Mucosa of stomach (tissue), 1 donor: Measurements from ENCODE around the gene MDM2.

ENCODE experiments used
- H3K27me3 ChIP-seq: one replicate; pipeline ENCODE4 v1.7.0; 2013; ENCODE audit warnings: mild to moderate bottlenecking, low read length; ENCODE audit not compliant: control insufficient read depth, insufficient read depth
- H3K36me3 ChIP-seq: one replicate; pipeline ENCODE4 v1.7.0; 2013; ENCODE audit warnings: low read length; ENCODE audit not compliant: control insufficient read depth, insufficient read depth
- H3K4me1 ChIP-seq: one replicate; pipeline ENCODE4 v1.7.0; 2013; ENCODE audit warnings: mild to moderate bottlenecking, low read length; ENCODE audit not compliant: control insufficient read depth, insufficient read depth
- H3K4me3 ChIP-seq: one replicate; pipeline ENCODE4 v1.7.0; 2013; ENCODE audit warnings: low read length
- H3K9ac ChIP-seq: one replicate; pipeline ENCODE4 v1.7.0; 2013; ENCODE audit warnings: mild to moderate bottlenecking, low read length, moderate library complexity
- H3K9me3 ChIP-seq: one replicate; pipeline ENCODE4 v1.7.0; 2013; ENCODE audit warnings: mild to moderate bottlenecking, low read length, moderate library complexity; ENCODE audit not compliant: control insufficient read depth
- donor health status: Pancreatic carcinoma.

MDM2 gene

DNA sequence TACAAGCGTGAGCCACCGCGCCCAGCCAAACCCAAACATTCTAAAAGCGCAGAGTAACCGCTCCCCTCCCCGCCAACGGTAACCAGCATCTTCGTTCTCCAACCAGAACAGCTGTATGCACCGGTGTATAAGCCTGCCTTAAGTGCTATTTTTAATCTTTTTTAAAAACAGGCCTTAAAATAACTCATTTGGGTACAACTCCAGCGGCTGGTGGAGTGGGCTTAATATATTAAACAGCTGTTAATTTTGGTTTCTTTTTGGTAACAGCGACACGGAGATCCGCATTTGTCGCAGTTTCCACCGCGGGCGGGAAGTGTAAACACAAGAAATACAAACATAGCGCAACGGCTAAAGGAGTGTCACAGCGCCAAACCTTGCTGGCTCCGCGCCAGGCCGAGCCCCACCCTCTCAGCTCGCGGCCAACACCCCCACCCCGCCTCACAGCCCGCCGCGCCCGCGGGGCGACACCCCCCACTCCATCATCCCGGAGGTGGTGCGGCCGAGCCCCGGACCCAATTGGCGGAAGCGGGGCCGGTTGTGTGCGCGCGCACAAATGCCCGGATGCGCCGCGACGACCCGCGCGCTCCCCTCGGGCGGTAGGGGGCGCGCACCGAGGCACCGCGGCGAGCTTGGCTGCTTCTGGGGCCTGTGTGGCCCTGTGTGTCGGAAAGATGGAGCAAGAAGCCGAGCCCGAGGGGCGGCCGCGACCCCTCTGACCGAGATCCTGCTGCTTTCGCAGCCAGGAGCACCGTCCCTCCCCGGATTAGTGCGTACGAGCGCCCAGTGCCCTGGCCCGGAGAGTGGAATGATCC, at the start of gene MDM2:
Gene MDM2 (plus strand): TSS at position 602 of the 812 bp plus-strand sequence. CDS start 301 bp downstream, outside the sequence.
- H3K9me3 ChIP-seq: no peaks in the 10 kb centered on the region
- H3K9ac ChIP-seq: peak within 1 kb of the TSS; percentile 96
- peaks cover 14% of the 10 kb centered on the region for H3K4me1 ChIP-seq
- H3K4me3 ChIP-seq: peak within 1 kb of the TSS; percentile 83
- H3K36me3 ChIP-seq: no peaks in the 10 kb centered on the region
- no peaks in the 10 kb centered on the region for H3K27me3 ChIP-seq

DNA sequence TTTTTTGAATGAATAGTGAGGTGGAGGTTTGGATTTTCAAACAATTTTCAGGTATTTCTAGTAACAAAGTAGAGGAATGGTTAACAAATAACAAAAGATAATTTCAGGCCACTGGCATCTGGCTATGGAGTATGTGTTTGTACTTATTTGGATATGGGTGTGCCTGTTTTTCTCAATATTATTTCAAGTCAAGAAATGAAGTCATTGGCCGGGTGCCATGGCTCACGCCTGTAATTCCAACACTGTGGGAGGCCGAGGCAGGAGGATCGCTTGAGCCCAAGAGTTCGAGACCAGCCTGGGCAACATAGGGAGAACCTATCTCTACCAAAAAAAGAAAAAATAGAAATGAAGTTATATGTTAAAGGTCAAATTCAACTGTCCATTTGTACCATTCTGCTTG, 48.1 kb upstream of the MDM2 start:
- no peak overlapping the region for H3K9ac ChIP-seq
- H3K4me1 ChIP-seq: no peaks in the 10 kb centered on the region
- no peaks in the 10 kb centered on the region for H3K27me3 ChIP-seq
- no peak overlapping the region for H3K4me3 ChIP-seq
- H3K36me3 ChIP-seq: no peaks in the 10 kb centered on the region
- no peaks in the 10 kb centered on the region for H3K9me3 ChIP-seq

DNA sequence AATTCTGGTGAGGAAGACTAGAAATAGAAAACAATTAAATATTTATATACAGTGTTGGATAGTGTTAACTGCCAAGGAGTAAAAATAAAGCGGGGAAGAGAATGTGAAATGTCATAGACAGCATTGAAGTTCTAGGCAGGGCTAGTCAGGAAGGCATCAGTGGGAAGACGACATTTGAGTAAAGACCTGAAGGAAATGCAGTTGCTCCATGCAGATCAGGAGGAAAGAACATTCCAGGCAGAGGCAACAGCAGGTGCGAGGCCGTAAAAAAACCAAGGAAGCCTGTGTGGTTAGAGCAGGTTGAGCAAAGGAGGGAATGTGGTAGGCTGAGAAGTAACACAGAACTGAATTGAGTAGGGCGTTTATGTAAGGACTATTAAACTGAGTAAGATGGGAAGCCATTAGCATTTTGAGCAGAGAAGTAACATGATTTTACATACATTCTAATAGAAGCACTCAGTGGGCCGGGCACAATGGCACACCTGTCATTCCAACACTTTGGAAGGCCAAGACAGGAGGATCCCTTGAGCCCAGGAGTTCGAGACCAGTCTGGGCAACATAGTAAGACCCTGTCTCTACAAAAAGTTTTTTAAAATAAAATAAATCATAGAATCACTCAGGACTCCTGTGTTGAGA, 47.1 kb upstream of the MDM2 start:
- H3K36me3 ChIP-seq: no peaks in the 10 kb centered on the region
- no peak overlapping the region for H3K9ac ChIP-seq
- no peak overlapping the region for H3K4me3 ChIP-seq
- H3K4me1 ChIP-seq: no peaks in the 10 kb centered on the region
- H3K9me3 ChIP-seq: no peaks in the 10 kb centered on the region
- H3K27me3 ChIP-seq: no peaks in the 10 kb centered on the region

DNA sequence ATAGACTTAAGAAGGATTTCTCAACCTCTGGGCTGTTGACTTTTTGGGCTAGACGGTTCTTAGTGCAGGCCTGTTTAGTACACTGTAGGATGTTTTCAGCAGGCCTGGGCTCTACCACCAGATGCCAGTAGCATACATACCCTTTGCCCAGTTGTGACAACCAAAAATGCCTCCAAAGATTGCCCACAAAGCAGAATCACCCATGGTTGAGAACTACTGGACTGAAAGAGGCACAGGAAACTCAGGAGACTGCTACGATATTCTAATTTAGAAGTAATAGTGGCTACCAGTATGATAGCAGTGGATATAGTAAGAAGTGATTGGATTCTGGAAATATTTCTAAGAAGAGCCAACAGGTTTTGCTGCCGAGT, 46.5 kb upstream of the MDM2 start:
- no peaks in the 10 kb centered on the region for H3K27me3 ChIP-seq
- no peak overlapping the region for H3K4me3 ChIP-seq
- H3K36me3 ChIP-seq: no peaks in the 10 kb centered on the region
- no peaks in the 10 kb centered on the region for H3K4me1 ChIP-seq
- H3K9me3 ChIP-seq: no peaks in the 10 kb centered on the region
- H3K9ac ChIP-seq: no peak overlapping the region

DNA sequence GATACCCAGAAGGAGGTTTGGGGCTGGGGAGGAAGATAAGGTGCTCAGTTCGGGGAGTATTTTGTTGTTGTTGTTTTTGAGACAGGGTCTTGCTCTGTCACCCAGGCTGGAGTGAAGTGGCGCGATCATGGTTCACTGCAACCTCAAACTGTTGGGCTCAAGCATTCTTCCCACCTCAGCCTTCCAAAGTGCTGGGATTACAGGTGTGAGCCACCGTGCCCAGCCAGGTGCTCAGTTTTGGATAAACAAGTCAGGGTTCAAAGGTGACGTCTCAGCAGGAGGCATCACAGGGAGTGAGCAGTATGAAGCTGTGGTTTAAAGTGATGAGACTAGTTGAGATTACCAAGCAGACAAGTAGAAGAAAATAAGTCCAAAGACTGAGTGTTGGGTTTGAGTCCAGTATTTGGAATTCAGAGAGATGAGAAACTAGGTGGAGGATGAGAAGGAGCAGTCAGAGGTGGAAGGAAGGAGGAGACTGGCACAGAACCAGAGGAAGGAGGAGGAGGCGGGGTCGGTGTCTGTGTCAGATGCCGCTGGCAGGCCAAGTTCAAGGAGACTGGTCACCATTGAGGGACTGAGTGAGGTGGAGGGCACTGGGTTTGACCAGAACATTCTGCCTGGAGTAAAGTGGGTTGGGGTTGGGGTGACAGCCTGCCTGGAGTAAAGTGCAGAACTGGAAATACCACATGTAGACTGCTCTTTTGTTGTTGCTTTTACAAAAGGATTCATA, 45.9 kb upstream of the MDM2 start:
- H3K4me3 ChIP-seq: no peak overlapping the region
- no peaks in the 10 kb centered on the region for H3K9me3 ChIP-seq
- no peaks in the 10 kb centered on the region for H3K36me3 ChIP-seq
- H3K9ac ChIP-seq: no peak overlapping the region
- no peaks in the 10 kb centered on the region for H3K4me1 ChIP-seq
- no peaks in the 10 kb centered on the region for H3K27me3 ChIP-seq

DNA sequence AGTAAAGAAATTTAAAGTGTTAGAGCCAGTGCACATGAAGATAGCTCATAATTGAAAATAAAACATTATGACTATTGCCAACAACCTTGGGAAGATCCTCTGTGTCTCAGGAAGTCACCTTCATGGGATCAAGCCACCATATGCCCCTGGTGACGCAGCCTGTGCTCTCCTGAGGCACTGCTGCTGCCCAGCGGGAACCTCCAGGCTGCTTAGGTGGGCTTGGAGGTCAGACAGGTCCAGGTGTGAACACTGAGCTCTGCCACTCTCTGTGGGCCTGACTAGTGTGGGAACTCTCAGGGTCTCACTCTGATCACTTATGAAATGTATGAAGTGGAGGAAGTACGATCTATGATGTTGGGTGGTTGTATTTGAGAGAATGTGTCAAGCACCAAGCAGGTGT, 45.3 kb upstream of the MDM2 start:
- H3K9me3 ChIP-seq: no peaks in the 10 kb centered on the region
- no peak overlapping the region for H3K9ac ChIP-seq
- no peaks in the 10 kb centered on the region for H3K4me1 ChIP-seq
- H3K36me3 ChIP-seq: no peaks in the 10 kb centered on the region
- H3K27me3 ChIP-seq: no peaks in the 10 kb centered on the region
- H3K4me3 ChIP-seq: no peak overlapping the region

DNA sequence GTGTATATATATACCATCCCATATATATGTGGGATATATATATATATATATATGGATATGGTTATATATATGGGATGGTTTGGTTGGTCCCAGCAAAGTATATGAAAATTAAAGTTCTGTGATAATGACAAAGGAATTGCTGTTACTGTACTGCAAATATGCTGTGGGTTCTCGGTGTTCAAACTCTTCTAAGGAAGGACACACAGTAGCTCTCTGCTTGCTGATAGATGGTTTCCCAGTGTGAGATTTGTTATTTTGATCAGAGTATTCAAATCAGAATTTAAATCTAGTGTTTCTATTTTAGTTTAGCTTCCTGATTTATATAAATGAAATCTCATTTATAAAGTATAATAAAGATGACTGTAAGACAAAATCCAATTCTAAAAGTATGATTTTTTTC, 42.3 kb upstream of the MDM2 start:
- Histone ChIP-seq H3K9me3 (no peaks in the 10 kb centered on the region), H3K36me3 (no peaks in the 10 kb centered on the region), H3K4me3 (no peak overlapping the region), H3K27me3 (no peaks in the 10 kb centered on the region), H3K9ac (no peak overlapping the region), H3K4me1 (no peaks in the 10 kb centered on the region)

DNA sequence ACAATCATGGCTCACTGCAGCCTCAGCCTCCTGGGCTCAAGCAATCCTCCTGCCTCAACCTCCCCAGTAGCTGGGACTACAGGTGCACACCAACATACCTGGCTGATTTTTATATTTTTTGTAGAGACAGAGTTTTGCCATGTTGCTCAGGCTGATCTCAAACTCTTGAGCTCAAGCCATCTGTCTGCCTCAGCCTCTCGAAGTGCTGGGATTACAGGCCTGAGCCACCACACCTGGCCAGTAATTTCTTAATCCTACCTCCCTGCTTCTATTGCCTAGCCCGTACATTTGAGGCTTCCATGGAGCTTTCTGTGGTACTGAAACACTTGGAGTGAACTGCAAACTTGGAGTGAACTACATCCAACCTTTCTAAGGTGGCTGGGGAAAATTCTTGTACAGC, 41.3 kb upstream of the MDM2 start:
- Histone ChIP-seq H3K4me1 (no peaks in the 10 kb centered on the region), H3K27me3 (no peaks in the 10 kb centered on the region), H3K36me3 (no peaks in the 10 kb centered on the region), H3K9ac (no peak overlapping the region), H3K9me3 (no peaks in the 10 kb centered on the region), H3K4me3 (no peak overlapping the region)

DNA sequence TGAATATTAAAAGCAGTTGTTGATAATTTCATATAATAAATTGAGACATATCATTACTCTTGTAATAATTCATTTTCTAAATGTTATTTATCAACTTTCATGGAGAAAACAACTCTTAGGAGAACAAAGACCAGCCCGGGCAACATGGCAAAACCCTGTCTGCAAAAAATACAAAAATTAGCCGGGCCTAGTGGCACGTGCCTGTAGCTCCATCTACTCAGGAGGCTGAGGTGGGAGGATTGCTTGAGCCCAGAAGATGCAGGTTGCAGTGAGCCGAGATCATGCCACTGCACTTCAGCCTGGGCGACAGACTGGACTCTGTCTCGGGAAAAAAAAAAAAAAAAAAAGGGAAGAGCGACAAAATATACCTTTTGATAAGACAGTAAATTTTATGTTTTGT, 40.8 kb upstream of the MDM2 start:
- no peak overlapping the region for H3K9ac ChIP-seq
- no peaks in the 10 kb centered on the region for H3K9me3 ChIP-seq
- no peaks in the 10 kb centered on the region for H3K36me3 ChIP-seq
- no peak overlapping the region for H3K4me3 ChIP-seq
- no peaks in the 10 kb centered on the region for H3K4me1 ChIP-seq
- H3K27me3 ChIP-seq: no peaks in the 10 kb centered on the region

DNA sequence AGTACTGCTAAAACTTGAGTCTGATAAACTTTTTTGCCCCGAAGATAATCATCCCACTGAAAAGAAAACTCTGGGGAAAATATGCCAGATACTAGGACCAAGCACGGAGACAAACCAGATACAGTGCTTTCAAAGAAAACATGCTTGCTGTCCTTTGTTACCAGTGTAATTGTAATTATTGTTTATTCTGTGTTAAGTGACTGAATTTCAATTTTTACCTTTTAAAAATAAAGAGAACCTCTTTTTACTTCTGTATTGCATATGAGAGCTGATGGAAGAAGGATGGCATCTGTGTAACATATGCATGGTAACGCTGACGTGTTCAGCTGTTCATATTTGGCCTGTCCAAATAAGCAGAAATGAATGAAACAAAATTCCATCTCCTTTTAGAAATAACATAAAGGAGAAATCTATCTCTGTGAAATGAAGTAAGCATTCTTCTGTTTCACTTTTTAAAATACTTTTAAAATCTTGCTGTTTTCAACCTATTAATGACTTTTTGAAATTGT, 39.5 kb upstream of the MDM2 start:
- H3K9me3 ChIP-seq: no peaks in the 10 kb centered on the region
- H3K4me3 ChIP-seq: no peak overlapping the region
- no peaks in the 10 kb centered on the region for H3K4me1 ChIP-seq
- H3K9ac ChIP-seq: no peak overlapping the region
- no peaks in the 10 kb centered on the region for H3K36me3 ChIP-seq
- no peaks in the 10 kb centered on the region for H3K27me3 ChIP-seq

DNA sequence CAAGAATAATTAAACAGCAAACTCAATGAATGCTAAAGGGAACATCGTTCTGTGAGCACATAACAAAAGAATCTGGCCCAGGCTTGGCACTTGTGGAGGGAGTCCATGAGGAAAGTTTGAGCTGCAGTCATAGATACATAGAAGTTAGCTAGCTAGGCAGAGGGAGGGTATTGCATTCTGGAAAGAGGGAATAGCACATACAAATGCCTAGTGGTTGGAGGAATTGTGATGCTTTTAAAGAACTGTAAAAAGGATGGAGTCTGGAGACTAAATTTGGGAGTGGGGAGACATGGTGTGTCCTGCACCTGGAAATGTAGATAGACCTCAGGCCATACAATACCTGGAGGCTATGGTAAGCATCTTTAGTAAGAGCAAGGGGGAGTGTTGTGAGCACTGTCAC, 38.0 kb upstream of the MDM2 start:
- no peaks in the 10 kb centered on the region for H3K27me3 ChIP-seq

More for the DNA sequence above, 38.0 kb upstream of the MDM2 start:
- no peak overlapping the region for H3K9ac ChIP-seq
- no peak overlapping the region for H3K4me3 ChIP-seq
- no peaks in the 10 kb centered on the region for H3K9me3 ChIP-seq
- no peaks in the 10 kb centered on the region for H3K4me1 ChIP-seq
- no peaks in the 10 kb centered on the region for H3K36me3 ChIP-seq
